ENCODE results near the gene PIK3R1. TPM values are rescaled to one million over a fixed set of nuclear protein-coding genes. Genes with fewer than 3 reads are reported as not detected.

PIK3R1 gene
- total RNA-seq, 1 experiment from 2014 or later = 11.3 TPM

- DNase-seq = no peak
These were observed 37.9 kb upstream of the PIK3R1 start for GRCh38 chr5:68177676-68178075.

More at GRCh38 chr5:68177676-68178075, 37.9 kb upstream of the PIK3R1 start:
- H3T11ph ChIP-seq (ENCODE audit: low read length) = no peak overlapping the region
- no peak overlapping the region for H2BK120ac ChIP-seq (ENCODE audit: low read depth, low read length, poor library complexity, severe bottlenecking)
- H2AK5ac ChIP-seq (ENCODE audit: insufficient read length, low read length) = no peak overlapping the region
- TF ChIP-seq CTCF (conservative IDR thresholded peaks at IDR 0.05) = no peak
- H3K56ac ChIP-seq (ENCODE audit: insufficient read length, low read depth, low read length) = no peak overlapping the region
- no peak overlapping the region for H4K5ac ChIP-seq (ENCODE audit: insufficient read length, low read depth, low read length)
- no peaks in the 10 kb centered on the region for H3K9me3 ChIP-seq (ENCODE audit: control insufficient read depth, low read depth, low read length)
- no peak overlapping the region for H2BK15ac ChIP-seq (ENCODE audit: low read depth, low read length)
- no peak overlapping the region for H2BK5ac ChIP-seq (ENCODE audit: insufficient read length, low read length)
- H3K27me3 Mint-ChIP-seq (ENCODE audit: low read depth) = peaks cover 2% of the 10 kb centered on the region; the same call in 1 of the 2 replicates
- H2AFZ ChIP-seq (ENCODE audit: low read length) = no peak overlapping the region
- no peak overlapping the region for H3K14ac ChIP-seq (ENCODE audit: insufficient read depth, low read length)
- H2BK12ac ChIP-seq (ENCODE audit: insufficient read length, low read depth, low read length) = no peak overlapping the region
- no peaks in the 10 kb centered on the region for H3K79me1 ChIP-seq (ENCODE audit: insufficient read depth, low read depth, low read length, poor library complexity, severe bottlenecking)
- H3K27ac Mint-ChIP-seq = no peak overlapping the region
- H4K20me1 ChIP-seq (ENCODE audit: control insufficient read depth, insufficient read depth, insufficient read length) = no peaks in the 10 kb centered on the region
- H4K8ac ChIP-seq (replicated peaks; ENCODE audit: insufficient read length, low read depth, low read length) = no peak overlapping the region
- no peak overlapping the region for H3K4ac ChIP-seq (ENCODE audit: low read depth, low read length)
- no peaks in the 10 kb centered on the region for H3K4me1 ChIP-seq (ENCODE audit: insufficient read depth, low read length)
- no peaks in the 10 kb centered on the region for H3K23me2 ChIP-seq (ENCODE audit: insufficient read length, low read depth, low read length, poor library complexity, severe bottlenecking)
- H3K4me2 ChIP-seq (ENCODE audit: insufficient read depth, insufficient read length, low read length) = no peak overlapping the region
- H2BK20ac ChIP-seq (ENCODE audit: low read depth, low read length, poor library complexity, severe bottlenecking) = no peak overlapping the region
- no CpG with 5 or more reads among the region's 11 CpGs for WGBS (ENCODE audit: extremely low coverage, insufficient read length, low lambda C conversion rate)
- H3K9me3 Mint-ChIP-seq = no peaks in the 10 kb centered on the region; a peak in 1 of 5 replicates
- no peak overlapping the region for H3K4me3 Mint-ChIP-seq
- no peaks in the 10 kb centered on the region for H3K27me3 ChIP-seq (ENCODE audit: insufficient read depth, low read length)
- H3K36me3 Mint-ChIP-seq (ENCODE audit: insufficient read depth in 1 of 3, low read depth in 3 of 3) = no peaks in the 10 kb centered on the region; a peak in 1 of 7 replicates
- no peak overlapping the region for H4K91ac ChIP-seq (ENCODE audit: insufficient read length, low read depth, low read length)
- no peaks in the 10 kb centered on the region for H3K4me1 Mint-ChIP-seq
- H3K18ac ChIP-seq (ENCODE audit: insufficient read length, low read depth, low read length) = no peak overlapping the region
- no peak overlapping the region for H3K27ac ChIP-seq (ENCODE audit: insufficient read length, low read depth, low read length)
- no peak overlapping the region for H3K23ac ChIP-seq (ENCODE audit: insufficient read length, low read depth, low read length)
- no peaks in the 10 kb centered on the region for H3K79me2 ChIP-seq (ENCODE audit: insufficient read depth, low read length)
- H3K9ac ChIP-seq (ENCODE audit: extremely low read depth, insufficient read length, low read length) = no peak overlapping the region

All from H9 (cell line).